WTC11 (cell line): ENCODE results near the gene FDXR. TPM values are rescaled to one million over a fixed set of nuclear protein-coding genes. Genes with fewer than 3 reads are reported as not detected.

Source experiments
- ATF6 ChIP-seq: sonication (generic); formaldehyde crosslinking; IDR thresholded peaks from 2 replicates; pipeline ENCODE4 v1.8.1; 2023; ENCODE audit warnings: mild to moderate bottlenecking, missing genetic modification reagents
- CREM ChIP-seq: sonication (generic); formaldehyde crosslinking; IDR thresholded peaks from 2 replicates; pipeline ENCODE4 v1.8.1; 2022; ENCODE audit warnings: mild to moderate bottlenecking, missing genetic modification reagents, moderate library complexity
- E2F1 ChIP-seq: sonication (generic); formaldehyde crosslinking; IDR thresholded peaks from 2 replicates; pipeline ENCODE4 v1.8.0; 2022; ENCODE audit warnings: mild to moderate bottlenecking, missing genetic modification reagents
- ESRRA ChIP-seq: sonication (generic); formaldehyde crosslinking; IDR thresholded peaks from 2 replicates; pipeline ENCODE4 v1.8.1; 2022; ENCODE audit warnings: mild to moderate bottlenecking, missing genetic modification reagents, borderline replicate concordance
- GABPB1 ChIP-seq: sonication (generic); formaldehyde crosslinking; IDR thresholded peaks from 2 replicates; pipeline ENCODE4 v1.8.1; 2023; ENCODE audit warnings: mild to moderate bottlenecking, missing genetic modification reagents
- GTF2I ChIP-seq: fragments of 250-450 bp; sonication (Bioruptor Pico); conservative IDR thresholded peaks from 2 replicates; pipeline ENCODE4 v1.4.0; 2021; ENCODE audit warnings: mild to moderate bottlenecking
- JAZF1 ChIP-seq: fragments of 250-450 bp; sonication (Bioruptor Pico); IDR thresholded peaks from 2 replicates; pipeline ENCODE4 v1.9.0; 2021; ENCODE audit warnings: moderate library complexity, mild to moderate bottlenecking, inconsistent platforms
- JUN ChIP-seq: sonication (generic); formaldehyde crosslinking; IDR thresholded peaks from 2 replicates; pipeline ENCODE4 v1.8.0; 2023; ENCODE audit warnings: mild to moderate bottlenecking, missing genetic modification reagents
- MLX ChIP-seq: sonication (generic); formaldehyde crosslinking; IDR thresholded peaks from 2 replicates; pipeline ENCODE4 v1.8.1; 2023; ENCODE audit warnings: mild to moderate bottlenecking, missing genetic modification reagents, moderate library complexity
- MXD4 ChIP-seq: fragments of 250-450 bp; sonication (Bioruptor Pico); IDR thresholded peaks from 2 replicates; pipeline ENCODE4 v1.8.0; 2021; ENCODE audit warnings: mild to moderate bottlenecking, moderate library complexity, borderline replicate concordance
- MYBL2 ChIP-seq: sonication (generic); formaldehyde crosslinking; IDR thresholded peaks from 2 replicates; pipeline ENCODE4 v1.8.1; 2023; ENCODE audit warnings: mild to moderate bottlenecking, moderate library complexity, missing genetic modification reagents
- NFE2L1 ChIP-seq: sonication (generic); formaldehyde crosslinking; IDR thresholded peaks from 2 replicates; pipeline ENCODE4 v1.8.1; 2023; ENCODE audit warnings: missing genetic modification reagents
- NR2C2 ChIP-seq: sonication (generic); formaldehyde crosslinking; IDR thresholded peaks from 2 replicates; pipeline ENCODE4 v1.8.0; 2022; ENCODE audit warnings: mild to moderate bottlenecking, missing genetic modification reagents
- PRRX2 ChIP-seq: fragments of 250-450 bp; sonication (Bioruptor Pico); IDR thresholded peaks from 2 replicates; pipeline ENCODE4 v1.8.0; 2021; ENCODE audit warnings: mild to moderate bottlenecking
- SMAD4 ChIP-seq: sonication (generic); formaldehyde crosslinking; IDR thresholded peaks from 2 replicates; pipeline ENCODE4 v1.8.0; 2022; ENCODE audit warnings: mild to moderate bottlenecking, missing genetic modification reagents
- STAT6 ChIP-seq: sonication (generic); formaldehyde crosslinking; conservative IDR thresholded peaks from 2 replicates; pipeline ENCODE4 v1.8.1; 2023; ENCODE audit warnings: mild to moderate bottlenecking, low read depth, missing genetic modification reagents, moderate library complexity
- TEAD1 ChIP-seq: sonication (generic); formaldehyde crosslinking; IDR thresholded peaks from 2 replicates; pipeline ENCODE4 v1.8.0; 2022; ENCODE audit warnings: mild to moderate bottlenecking, missing genetic modification reagents
- TEAD4 ChIP-seq: sonication (generic); formaldehyde crosslinking; IDR thresholded peaks from 2 replicates; pipeline ENCODE4 v1.8.0; 2022; ENCODE audit warnings: mild to moderate bottlenecking, missing genetic modification reagents
- USF1 ChIP-seq: sonication (generic); formaldehyde crosslinking; IDR thresholded peaks from 2 replicates; pipeline ENCODE4 v1.8.0; 2022; ENCODE audit warnings: mild to moderate bottlenecking, missing genetic modification reagents
- USF2 ChIP-seq: sonication (generic); formaldehyde crosslinking; IDR thresholded peaks from 2 replicates; pipeline ENCODE4 v1.8.1; 2023; ENCODE audit warnings: mild to moderate bottlenecking, missing genetic modification reagents, moderate library complexity
- ZMAT4 ChIP-seq: fragments of 250-450 bp; sonication (Bioruptor Pico); IDR thresholded peaks from 2 replicates; pipeline ENCODE4 v1.9.0; 2021; ENCODE audit warnings: mild to moderate bottlenecking
- ZNF121 ChIP-seq: sonication (generic); formaldehyde crosslinking; IDR thresholded peaks from 2 replicates; pipeline ENCODE4 v1.8.0; 2023; ENCODE audit warnings: missing genetic modification reagents
- ZNF138 ChIP-seq: sonication (generic); formaldehyde crosslinking; conservative IDR thresholded peaks from 2 replicates; pipeline ENCODE4 v1.8.1; 2022; ENCODE audit warnings: mild to moderate bottlenecking, moderate library complexity, missing genetic modification reagents
- ZNF263 ChIP-seq: sonication (generic); formaldehyde crosslinking; IDR thresholded peaks from 2 replicates; pipeline ENCODE4 v1.8.1; 2022; ENCODE audit warnings: low read depth, mild to moderate bottlenecking, moderate library complexity, missing genetic modification reagents
- ZNF281 ChIP-seq: sonication (generic); formaldehyde crosslinking; IDR thresholded peaks from 2 replicates; pipeline ENCODE4 v1.8.0; 2023; ENCODE audit warnings: mild to moderate bottlenecking, missing genetic modification reagents
- ZNF425 ChIP-seq: fragments of 250-450 bp; sonication (Bioruptor Pico); conservative IDR thresholded peaks from 2 replicates; pipeline ENCODE4 v1.9.0; 2021; ENCODE audit warnings: mild to moderate bottlenecking
- total RNA-seq: library from RNA; stranded (reverse); gene quantifications from 3 replicates; pipeline ENCODE4 v1.2.3, GENCODE V29; 2021

FDXR gene
- total RNA-seq, 1 experiment from 2014 or later, result 52.8 TPM

- TF ChIP-seq MLX (CRISPR knock-in tag), result peak; percentile 72
- TF ChIP-seq STAT6 (CRISPR knock-in tag), result no peak
- TF ChIP-seq E2F1, result peak; percentile 95
- peak; percentile 99 for TF ChIP-seq TEAD1 (CRISPR knock-in tag)
- peak; percentile 88 for TF ChIP-seq CREM (CRISPR knock-in tag)
- peak; percentile 94 for TF ChIP-seq SMAD4 (CRISPR knock-in tag)
- no peak for TF ChIP-seq ZNF425 (CRISPR knock-in tag)
- TF ChIP-seq USF2, result peak; percentile 72
- peak; percentile 67; the same call in 1 of the 2 replicates for TF ChIP-seq ZNF281 (CRISPR knock-in tag)
- peak; percentile 81 for TF ChIP-seq USF1 (CRISPR knock-in tag)
- peak; percentile 95 for TF ChIP-seq ZNF138 (CRISPR knock-in tag)
- TF ChIP-seq ZNF263 (CRISPR knock-in tag), result peak; percentile 79
- TF ChIP-seq PRRX2 (CRISPR knock-in tag), result no peak
- TF ChIP-seq ZNF121 (CRISPR knock-in tag), result peak; percentile 50; the same call in 1 of the 2 replicates
- no peak for TF ChIP-seq MXD4 (CRISPR knock-in tag)
- no peak for TF ChIP-seq ATF6 (CRISPR knock-in tag)
- TF ChIP-seq TEAD4, result peak; percentile 95
- TF ChIP-seq ZMAT4 (CRISPR knock-in tag), result no peak
- TF ChIP-seq NR2C2 (CRISPR knock-in tag), result peak; percentile 82
- TF ChIP-seq NFE2L1 (CRISPR knock-in tag), result peak; percentile 94
- peak; percentile 96 for TF ChIP-seq ESRRA (CRISPR knock-in tag)
- TF ChIP-seq JAZF1 (CRISPR knock-in tag), result no peak
- no peak for TF ChIP-seq GABPB1
- TF ChIP-seq MYBL2 (CRISPR knock-in tag), result peak; percentile 96
- TF ChIP-seq GTF2I (CRISPR knock-in tag), result no peak
- TF ChIP-seq JUN (CRISPR knock-in tag), result peak; percentile 98; the same call in 1 of the 2 replicates
These were observed 20.4 kb downstream of the FDXR start (continued) for GRCh38 chr17:74852237-74853047.
